ENCODE measurements around the gene MAN2A1.
"Not testable (repeated sequence)": the region's sequence is repeated elsewhere in the genome, so short reads cannot be mapped to it uniquely, and the experiment has no call there.

MAN2A1 gene

DNA sequence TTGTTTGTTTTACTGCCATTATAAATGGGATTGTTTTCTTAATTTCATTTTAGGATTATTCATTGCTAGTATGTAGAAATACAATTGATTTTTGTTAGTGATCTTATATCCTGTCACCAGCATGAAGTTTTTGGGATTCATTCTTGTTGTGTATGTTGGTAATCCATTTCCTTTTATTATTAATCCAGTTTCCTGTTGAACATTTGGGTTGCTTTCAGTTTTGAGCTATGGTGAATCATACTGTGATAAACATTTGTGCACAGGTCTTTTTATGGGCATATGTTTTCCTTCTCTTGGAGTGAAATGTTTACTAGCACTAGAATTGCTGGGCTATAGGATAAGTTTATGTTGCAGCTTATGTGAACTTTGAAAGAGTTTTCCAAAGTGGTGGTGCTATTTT is 69.6 kb downstream of the MAN2A1 start:
- no peak for DNase-seq

DNA sequence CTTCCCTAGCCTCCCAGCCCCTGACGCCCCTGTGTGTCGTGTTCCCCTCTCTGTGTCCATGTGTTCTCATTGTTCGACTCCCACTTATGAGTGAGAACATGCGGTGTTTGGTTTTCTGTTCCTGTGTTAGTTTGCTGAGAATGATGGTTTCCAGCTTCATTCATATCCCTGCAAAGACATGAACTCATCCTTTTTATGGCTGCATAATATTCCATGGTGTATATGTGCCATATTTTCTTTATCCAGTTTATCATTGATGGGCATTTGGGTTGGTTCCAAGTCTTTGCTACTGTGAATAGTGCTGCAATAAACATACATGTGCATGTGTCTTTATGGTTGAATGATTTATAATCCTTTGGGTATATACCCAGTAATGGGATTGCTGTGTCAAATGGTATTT is 70.4 kb downstream of the MAN2A1 start:
- not testable (repeated sequence) for DNase-seq

DNA sequence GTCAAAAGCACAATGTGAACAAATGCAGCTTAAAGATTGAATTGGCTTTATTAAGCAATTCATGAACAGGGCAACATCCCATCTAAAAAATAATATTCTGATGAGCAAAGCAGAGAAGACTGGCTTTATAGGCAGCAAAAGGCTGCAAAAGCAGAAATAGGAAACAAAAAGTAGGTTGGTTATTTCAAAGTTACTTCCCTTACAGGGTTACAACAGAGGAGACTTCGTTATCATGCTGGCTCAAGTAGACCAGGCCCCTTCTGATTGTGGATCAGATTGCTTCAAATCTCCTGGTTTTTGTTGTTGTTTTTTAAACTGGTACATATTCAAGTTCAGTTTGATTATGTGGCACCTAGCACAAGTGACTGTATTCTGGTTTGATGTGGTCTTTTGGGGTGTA is 73.1 kb downstream of the MAN2A1 start:
- DNase-seq: no peak

DNA sequence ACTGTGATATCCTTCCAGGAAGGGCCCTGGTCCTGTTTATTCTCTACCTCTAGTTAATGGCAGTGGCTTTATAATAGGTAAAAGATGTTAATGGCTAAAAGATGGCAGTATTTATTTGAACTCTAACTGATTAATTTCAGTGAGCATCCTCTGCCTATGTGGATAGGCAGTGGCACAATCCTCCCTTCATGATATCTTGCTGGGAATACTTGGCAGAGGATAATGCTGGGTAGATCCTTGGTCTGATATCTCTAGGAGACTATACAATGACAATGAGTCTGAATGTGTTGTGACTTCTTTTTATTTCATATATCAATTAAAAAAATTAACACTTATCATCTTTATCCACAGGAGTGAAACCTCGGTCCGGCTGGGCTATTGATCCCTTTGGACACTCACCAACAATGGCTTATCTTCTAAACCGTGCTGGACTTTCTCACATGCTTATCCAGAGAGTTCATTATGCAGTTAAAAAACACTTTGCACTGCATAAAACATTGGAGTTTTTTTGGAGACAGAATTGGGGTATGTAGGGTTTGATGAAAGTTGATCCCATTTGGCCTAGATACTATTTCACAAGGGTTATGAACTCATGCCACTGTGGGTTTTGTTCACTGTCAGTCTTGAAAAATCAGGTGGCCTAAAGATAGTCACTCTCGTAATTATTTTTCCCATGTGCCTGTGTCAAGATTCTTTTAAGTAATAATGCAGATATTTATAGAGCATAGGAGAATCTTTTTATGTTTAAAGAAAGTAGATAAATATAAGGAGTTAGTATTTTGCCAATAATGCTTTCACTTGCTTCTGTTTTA is 77.7 kb downstream of the MAN2A1 start:
- no peak for DNase-seq

DNA sequence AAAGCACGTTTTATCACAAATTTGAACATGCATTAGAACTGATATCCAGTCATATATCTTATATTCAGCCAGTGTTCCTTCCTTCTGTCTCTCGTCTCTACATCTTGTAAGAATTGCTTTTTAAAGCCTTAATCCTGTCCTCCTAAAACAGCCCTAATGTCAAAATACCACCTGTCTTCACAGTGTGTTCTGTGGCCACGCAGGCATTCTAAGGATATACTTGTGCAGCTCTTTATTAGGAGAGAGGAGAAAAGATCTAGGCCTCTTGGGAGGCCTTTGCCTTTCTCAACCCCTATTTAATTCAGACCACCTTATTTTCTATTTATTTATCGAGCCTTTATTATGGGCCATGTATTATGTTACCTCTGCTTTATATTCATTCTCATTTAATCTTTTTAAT is 78.3 kb downstream of the MAN2A1 start:
- DNase-seq: no peak

DNA sequence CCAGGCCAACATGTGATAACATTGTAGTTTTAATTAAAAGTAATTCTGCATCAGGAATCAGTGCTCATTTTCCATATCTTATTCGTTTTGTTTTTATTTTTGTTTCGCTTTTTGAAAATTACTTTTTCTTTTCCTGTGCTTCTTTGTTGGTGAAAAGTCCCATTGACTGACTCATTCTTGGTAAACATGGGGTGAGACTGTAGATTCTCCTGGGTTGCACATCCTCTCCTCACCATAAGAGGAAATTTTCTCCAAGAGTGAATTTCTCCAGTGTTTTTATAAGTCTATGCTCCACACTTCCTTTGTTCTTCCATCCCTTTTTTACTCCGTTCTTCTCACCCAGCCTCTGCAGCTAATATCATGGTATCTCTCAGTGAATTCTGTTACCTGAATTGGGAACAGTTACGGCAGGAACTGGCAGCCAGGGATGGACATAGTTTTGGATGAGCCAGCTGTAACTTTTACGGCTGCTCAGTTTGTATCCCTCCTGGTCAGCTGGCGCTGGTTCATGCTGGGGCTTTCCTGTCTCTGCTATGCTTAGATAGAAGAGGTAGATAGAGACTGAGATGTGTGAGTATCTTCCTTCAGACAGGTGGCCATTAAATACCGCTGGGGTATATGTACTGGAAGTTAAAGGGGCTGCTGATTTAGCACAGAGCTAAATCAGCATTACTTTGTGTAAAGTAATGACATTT is 80.0 kb downstream of the MAN2A1 start:
- no peak for DNase-seq

DNA sequence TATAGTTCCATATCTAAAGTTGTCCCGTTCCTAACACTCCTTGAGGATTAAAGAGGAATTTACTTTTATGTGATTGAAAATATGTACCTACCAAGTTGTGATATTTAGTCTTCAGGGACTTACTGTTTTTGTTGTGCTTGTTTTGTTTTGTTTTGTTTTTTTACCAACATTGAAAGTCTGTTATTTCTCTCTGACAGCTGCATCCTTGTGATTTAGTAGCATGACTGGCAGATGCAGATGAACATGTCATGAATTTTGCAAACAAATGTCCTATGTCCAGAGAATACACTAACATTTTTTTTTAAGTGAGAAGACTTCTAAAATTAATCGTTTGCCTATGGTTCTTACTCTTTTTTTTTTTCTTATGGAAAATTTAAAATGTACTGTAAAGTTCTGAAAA is 85.4 kb downstream of the MAN2A1 start:
- DNase-seq: no peak

DNA sequence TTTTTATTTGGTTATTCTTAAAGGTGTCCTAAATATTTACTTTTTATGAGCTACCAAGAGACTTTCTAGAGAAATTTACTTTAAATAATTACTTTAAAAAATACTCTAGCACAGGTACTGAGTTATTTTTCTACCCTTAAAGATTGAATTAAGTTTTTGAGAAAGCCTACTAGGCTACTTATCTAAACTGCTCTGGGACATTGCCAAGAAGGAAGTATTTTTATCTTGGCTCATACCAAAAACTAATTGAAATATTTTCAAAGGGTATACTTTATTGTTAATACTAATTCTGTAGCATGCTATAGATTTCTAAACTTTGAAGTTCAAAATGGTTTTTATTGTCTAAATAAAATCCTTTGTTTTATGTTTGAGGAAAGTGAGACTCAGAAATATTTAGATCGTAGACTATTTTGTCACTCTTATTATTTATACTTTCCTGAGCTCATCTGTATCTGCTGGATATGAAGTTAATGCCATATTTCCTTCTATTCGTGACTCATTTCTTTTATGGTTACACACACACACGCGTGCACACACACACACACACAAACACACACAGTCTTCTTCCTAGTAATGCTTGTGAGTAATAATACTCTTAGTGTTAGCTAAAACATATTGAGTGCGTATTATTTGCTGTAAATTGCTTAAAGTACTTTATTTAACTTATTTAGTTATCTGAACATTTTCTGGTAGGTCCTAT is 89.5 kb downstream of the MAN2A1 start:
- no peak for DNase-seq

DNA sequence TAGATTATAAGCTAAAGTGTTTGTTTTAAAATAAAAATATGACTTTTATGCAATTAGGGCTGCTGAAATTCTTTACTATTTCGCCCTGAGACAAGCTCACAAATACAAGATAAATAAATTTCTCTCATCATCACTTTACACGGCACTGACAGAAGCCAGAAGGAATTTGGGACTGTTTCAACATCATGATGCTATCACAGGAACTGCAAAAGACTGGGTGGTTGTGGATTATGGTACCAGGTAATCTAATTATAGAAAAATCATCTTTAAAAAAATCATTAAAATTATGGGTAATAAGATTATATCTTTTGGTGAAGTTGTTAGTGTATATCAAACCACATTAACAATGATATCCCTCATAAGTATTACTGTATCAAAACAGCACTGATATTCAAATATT is 95.0 kb downstream of the MAN2A1 start:
- no peak for DNase-seq

DNA sequence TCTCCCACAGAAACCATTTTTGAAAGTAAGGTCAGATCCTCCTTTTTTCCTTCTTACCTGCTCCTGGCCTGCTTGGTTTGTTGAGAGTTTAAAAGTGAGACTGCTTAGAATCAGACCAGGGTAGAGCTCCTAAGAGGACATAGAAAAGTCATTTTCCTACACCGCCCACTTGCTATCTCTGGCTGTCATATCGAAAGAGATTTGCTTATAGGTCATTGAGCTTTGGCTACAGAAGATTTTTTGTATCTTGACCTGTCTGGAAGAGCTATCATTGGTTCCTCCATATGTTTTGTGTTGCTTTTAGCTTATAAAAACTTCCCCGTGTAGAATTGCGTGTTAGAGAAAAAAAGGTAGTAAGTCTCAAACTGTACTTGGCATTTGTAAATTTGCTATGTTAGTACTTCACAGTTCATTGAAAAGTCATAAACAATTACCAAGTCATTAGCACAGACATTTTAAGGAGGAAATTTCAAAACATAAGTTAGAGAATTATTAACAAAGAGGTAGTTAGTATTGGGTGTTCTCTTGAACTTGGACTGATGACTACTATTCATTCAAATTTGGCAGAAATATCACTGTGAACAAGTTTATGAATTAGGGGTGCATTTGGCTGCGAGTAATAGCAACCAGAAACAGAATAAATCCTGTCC is 96.6 kb downstream of the MAN2A1 start:
- DNase-seq: no peak

DNA sequence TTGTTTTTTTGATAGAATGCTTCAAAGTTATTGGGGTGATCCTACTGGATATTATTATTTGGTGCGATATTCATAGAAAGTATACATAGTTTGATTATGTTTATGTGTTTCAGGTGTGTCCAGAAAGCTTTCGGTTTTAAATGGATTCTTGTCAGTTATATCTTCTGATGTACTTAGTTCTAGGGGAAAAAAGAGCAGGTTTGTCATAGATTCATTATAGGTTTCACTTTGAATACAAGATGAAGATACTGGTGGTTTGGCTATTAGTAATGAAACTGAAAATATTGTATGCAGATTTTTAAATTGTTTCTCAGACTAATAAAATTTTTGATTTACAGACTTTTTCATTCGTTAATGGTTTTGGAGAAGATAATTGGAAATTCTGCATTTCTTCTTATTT is 98.9 kb downstream of the MAN2A1 start:
- no peak for DNase-seq

DNA sequence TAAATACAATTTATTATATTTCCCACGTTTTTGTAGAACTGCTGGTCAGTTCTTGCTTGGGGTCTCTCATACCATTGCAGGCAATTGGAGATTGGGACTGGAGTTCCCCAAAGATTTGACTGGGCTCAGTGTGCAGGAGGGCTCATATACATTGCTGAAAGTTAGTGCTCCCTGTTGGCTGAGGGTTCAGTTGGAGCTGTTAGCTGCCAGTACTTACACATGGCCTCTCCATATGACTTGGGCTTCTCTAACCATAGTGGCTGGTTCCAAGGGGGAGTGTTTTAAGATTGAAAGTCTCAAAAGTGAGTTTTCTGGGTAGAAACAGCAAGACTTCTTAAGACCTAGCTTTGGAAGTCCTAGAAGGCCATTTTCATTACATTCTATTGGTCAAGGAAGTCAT is 102.9 kb downstream of the MAN2A1 start:
- DNase-seq: no peak

DNA sequence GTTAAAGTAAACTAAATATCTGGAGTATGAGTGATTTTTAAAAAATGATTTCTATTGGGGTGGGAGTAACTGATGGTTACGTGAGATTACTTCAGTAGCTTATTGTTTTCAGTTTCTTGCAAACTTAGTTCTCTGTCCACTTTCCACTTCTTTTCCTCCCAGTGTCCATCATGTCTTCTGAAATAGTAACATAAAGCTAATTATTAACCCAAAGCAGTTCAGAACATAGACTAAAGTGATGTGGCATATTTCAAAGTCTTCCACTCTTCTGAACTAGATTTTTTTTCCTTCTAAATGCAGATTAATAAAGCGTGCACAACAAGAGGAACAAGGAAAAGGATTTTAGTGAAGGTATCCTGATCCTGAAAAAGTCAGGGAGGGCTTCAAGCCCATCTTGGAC is 114.1 kb downstream of the MAN2A1 start:
- DNase-seq: no peak

DNA sequence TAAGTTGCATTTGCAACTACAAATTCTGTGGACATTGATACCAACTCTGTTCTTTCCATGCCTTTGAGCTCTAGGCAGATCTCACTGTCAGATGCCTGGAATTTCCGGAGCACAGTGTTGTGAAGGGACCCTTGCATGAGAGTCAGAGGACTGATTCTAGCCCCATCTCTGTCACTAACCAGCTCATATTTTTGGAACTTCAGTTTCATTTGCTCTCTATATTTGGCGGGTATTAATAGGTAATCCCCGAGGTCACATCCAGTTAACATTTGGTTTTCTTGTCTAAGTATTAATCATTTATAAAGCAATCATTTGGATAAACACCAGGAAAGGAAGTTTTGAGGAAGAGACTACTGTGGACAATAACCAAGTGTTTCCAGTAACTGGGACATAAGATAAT is 115.7 kb downstream of the MAN2A1 start:
- DNase-seq: no peak

DNA sequence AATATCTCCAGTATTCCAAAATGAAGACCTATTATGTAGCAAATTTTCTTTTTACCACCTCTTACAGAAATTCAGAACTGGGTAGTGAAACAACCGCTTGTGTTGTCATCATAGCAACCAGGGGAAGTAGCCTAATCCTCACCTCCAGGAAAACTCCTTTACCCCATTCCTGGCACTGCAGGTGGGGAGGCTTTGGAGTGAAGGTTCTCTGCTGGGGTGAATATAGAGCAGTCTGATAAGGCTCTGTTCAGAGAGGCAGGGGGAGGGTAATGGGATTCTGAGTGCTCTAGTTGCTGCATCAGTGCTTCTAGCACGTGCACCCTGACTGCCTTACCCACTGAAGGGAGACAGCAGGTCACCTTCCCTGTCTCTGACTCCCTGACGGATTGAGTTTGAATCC is 116.2 kb downstream of the MAN2A1 start:
- DNase-seq: no peak

DNA sequence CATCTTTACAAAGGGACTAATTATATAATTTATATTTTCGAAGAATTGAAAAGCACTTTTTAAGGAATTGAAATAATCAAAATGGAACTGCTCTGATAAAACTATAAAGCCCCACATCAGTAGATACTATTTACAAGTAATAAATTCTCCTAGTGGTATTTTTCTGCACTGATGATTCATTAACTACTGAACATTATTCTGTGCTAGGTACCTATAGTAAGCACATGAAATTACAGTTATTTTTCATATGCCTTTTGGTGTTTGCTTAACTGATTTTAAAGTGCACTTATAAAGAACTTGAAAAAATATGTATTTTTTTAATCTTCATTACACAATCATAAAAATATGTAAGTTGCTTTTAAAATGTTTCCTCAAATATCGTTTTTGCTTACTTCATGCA is 123.0 kb downstream of the MAN2A1 start:
- DNase-seq: no peak

DNA sequence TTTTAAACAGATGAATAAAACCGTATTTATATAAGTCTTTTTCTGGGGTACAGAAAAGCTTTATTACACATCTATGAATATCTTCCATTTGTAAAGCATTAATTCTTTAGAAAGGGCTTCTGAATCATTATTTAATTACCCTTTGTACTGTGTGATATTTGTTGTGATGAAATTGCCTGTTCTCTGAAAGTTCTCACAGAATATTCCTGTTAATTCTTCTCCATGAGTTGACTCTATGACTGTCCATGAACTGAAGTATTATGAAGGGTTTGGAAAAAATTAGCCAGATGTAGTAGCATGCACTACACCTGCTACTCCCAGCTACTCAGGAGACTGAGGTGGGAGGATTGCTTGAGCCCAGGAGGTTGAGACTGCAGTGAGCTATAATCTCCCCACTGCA is 127.0 kb downstream of the MAN2A1 start:
- DNase-seq: no peak

DNA sequence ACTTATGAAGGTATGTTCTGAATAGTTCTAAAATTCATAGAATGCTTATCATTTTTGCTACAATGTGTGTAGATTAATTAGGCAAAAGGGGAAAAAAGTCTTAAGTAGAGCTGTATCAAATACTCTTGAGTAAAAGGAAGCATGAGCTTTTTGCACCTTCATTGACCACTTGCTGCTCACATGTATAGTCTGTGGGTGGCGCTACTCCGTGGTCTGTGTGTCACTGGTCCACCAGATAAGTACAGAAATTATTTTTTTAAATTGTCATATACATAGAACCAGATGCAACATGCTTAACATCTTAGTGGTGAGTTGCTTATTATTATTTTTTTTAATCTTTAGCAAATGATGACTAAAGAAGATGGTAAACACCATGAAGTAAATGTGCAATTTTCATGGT is 130.2 kb downstream of the MAN2A1 start:
- DNase-seq: no peak

DNA sequence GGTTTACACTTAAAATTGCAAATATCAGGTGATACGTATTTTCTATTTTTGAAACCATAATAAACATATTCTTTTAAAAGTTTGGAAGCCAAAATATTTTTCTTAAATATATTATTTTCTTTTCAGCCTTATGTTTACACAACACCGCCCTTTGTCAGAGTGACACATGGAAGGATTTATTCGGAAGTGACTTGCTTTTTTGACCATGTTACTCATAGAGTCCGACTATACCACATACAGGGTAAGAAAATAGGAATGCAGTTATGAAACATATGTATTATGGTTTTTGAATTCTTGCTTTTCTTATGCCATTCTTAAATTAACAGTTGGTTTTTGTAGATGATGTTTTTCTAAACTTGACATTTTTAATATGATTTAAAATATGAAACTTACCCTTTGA is 133.9 kb downstream of the MAN2A1 start:
- no peak for DNase-seq

DNA sequence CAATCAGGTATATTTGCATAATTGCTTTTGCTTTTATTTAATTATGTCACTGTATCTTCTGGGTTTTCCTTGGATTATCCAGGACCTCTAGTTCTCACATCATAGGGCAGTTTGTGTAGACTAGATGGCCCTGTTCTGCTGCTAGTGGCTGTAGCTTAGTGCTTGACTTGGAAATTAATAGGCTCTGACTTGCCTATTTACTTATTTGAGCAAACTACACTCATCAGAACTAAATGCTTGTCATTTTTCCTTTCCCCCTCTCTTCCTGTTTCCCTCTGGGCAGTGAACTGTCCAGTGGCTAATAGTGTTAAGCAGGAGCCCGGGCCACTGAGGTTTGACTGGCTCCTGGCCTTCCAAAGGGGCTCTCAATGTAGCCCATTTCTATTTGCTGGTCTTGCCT is 135.7 kb downstream of the MAN2A1 start:
- no peak for DNase-seq

DNA sequence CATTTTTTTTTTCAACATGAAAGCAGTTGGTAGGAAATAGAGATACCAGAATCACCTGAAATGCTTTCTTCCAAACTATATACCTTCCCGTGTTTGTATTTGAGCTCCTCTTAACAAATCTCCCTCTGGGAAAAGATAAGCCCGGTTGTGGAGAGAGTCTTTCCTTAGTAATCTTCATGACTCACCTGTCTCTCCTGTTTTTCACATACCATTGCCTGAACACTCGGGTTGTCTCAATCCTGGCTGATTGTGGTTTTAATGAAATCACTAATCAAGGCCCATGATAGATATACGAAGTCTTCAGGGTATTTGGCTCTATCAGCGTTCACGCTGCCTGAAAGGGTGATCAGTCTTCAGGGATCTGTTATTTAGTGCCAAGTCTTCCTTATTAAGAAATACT is 136.7 kb downstream of the MAN2A1 start:
- no peak for DNase-seq

DNA sequence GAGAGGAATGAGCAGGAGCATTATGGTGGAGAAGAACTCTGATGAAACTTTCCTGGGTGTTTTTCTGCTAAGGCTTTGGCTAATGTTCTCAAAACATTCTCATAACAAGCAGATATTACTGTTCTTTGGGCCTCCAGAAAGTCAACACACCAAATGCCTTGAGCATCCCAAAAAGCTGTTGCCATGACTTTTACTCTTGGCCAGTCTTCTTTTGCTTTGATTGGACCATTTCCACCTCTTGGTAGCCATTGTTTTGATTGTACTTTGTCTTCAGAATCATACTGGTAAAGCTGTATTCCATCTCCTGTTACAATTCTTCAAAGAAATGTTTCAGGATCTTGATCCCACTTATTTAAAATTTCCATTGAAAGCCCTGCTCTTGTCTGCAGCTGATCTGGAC is 139.6 kb downstream of the MAN2A1 start:
- no peak for DNase-seq

DNA sequence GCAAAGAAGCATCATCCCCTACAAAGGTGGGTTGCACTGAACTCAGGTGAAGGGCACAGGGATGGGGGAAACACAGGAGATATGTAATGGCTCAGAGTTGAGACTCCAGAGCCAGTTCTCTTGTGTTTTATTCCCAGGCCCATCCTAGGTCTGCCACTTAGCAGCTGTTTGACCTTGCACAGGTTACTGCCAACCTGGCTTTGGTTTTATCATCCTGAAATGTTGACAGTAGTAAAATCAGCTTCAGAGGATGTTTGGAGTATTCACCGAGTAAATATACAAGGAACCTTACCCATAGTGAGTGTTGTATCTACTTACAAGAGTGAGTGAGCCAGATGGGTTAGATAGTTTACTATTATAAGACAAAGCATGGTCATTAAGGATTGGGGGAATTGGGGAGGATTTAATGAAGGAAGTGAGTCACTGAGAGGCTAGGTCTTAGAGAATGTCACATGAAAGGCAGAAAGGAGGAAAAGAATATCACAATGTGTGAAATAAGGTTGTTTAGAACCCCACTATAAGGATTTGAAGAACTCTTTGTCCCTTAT is 141.3 kb downstream of the MAN2A1 start:
- DNase-seq: no peak
